ENCODE data around the gene MAPK11. TPM values are rescaled to one million over a fixed set of nuclear protein-coding genes. Genes with fewer than 3 reads are reported as not detected.

Gene MAPK11
- total RNA-seq, 4 donors from 2014 or later, result 0.65 to 8.1 (median 2.9) TPM

DNA sequence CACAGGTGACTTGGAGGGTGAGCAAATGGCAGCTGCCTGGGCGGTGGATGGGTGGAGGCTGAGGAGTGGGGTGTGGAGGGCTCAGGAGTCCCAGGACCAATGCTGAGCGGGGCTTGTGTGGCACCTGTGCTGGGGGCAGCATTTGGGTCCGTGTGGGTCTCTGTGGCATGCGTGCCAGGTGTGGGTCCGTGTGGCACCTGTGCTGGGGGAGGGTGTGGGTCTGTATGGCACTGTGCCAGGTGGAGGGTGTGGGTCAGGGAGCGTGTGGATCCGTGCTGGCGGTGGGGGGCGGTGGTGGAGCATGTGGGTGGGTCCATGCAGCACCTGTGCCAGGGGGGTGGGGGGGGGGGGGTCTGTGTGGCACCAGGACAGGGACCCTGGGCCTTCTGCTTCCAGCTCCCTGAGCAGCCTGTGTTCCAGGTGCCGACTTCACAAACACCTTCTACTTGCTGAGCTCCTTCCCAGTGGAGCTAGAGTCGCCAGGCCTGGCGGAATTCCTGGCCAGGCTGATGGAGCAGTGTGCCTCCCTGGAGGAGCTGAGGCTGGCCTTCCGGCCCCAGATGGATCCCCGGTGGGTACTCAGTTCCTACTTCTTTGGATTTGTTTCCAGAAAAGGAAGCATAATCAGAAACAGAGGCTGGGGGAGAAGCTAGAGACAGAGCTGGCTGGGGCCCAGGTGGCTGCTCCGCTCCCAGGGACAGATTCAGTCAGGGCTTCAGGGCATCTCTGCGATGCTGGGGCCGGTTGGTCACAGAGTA, 54.7 kb downstream of the MAPK11 start:
- no peak for DNase-seq (ENCODE audit: low spot score in 2 of 2)
- TF ChIP-seq, protein P1, sequence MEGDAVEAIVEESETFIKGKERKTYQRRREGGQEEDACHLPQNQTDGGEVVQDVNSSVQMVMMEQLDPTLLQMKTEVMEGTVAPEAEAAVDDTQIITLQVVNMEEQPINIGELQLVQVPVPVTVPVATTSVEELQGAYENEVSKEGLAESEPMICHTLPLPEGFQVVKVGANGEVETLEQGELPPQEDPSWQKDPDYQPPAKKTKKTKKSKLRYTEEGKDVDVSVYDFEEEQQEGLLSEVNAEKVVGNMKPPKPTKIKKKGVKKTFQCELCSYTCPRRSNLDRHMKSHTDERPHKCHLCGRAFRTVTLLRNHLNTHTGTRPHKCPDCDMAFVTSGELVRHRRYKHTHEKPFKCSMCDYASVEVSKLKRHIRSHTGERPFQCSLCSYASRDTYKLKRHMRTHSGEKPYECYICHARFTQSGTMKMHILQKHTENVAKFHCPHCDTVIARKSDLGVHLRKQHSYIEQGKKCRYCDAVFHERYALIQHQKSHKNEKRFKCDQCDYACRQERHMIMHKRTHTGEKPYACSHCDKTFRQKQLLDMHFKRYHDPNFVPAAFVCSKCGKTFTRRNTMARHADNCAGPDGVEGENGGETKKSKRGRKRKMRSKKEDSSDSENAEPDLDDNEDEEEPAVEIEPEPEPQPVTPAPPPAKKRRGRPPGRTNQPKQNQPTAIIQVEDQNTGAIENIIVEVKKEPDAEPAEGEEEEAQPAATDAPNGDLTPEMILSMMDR (IDR thresholded peaks at IDR 0.05), result no peak
- no peak for TF ChIP-seq POLR2A (IDR thresholded peaks at IDR 0.05)
- intact Hi-C loops (cut with DNase I; ENCODE audit: low total_unique reads), result no loop called here
- 55 to 60% methylated on average over 15 to 17 of the region's 17 CpGs for WGBS, 2 donors
- H3K4me3 ChIP-seq (ENCODE audit: low read depth, poor library complexity, severe bottlenecking), result no peak overlapping the region

Other genes with a start within 250 kb of the MAPK11 start
- not detected for gene TTLL8, start 212.1 kb downstream of the MAPK11 start, total RNA-seq
- gene MLC1, start 185.0 kb downstream of the MAPK11 start, total RNA-seq, result 1 to 10 TPM in 2 of 4 donors, under 1 TPM in 2; 0.15 to 2.1 (median 1.0) TPM
- 1 to 10 TPM in 2 of 4 donors, under 1 TPM in 1, not detected in 1; 0.13 to 1.7 (median 1.6) TPM for gene MOV10L1, start 180.4 kb downstream of the MAPK11 start, total RNA-seq
- gene PANX2, start 99.6 kb downstream of the MAPK11 start, total RNA-seq, result 1 to 10 TPM; 1.4 to 4.3 (median 1.8) TPM
- gene TRABD, start 84.5 kb downstream of the MAPK11 start, total RNA-seq, result 10 to 100 TPM; 31.5 to 62.7 (median 46.4) TPM
- 10 to 100 TPM; 33.3 to 52.3 (median 43.1) TPM for gene SELENOO, start 69.4 kb downstream of the MAPK11 start, total RNA-seq
- gene TUBGCP6, start 25.4 kb downstream of the MAPK11 start, total RNA-seq, result 10 to 100 TPM; 37.1 to 67.0 (median 52.5) TPM
- 10 to 100 TPM; 36.4 to 60.7 (median 45.7) TPM for gene HDAC10, start 19.1 kb downstream of the MAPK11 start, total RNA-seq
- gene MAPK12, start 8.7 kb downstream of the MAPK11 start, total RNA-seq, result 1 to 10 TPM in 3 of 4 donors, under 1 TPM in 1; 0.99 to 3.5 (median 1.8) TPM
- 100 to 1,000 TPM; 105 to 199 (median 155) TPM for gene PLXNB2, start 37.3 kb upstream of the MAPK11 start, total RNA-seq
- gene DENND6B, start 56.6 kb upstream of the MAPK11 start, total RNA-seq, result 1 to 10 TPM in 3 of 4 donors, under 1 TPM in 1; 0.97 to 8.8 (median 6.5) TPM
- gene PPP6R2, start 72.9 kb upstream of the MAPK11 start, total RNA-seq, result 10 to 100 TPM; 32.0 to 56.3 (median 50.9) TPM
- 100 to 1,000 TPM in 2 of 4 donors, 10 to 100 TPM in 2; 70.8 to 123 (median 87.2) TPM for gene SBF1, start 204.7 kb upstream of the MAPK11 start, total RNA-seq
- under 1 TPM in 3 of 4 donors, not detected in 1; 0.19 to 0.56 (median 0.52) TPM for gene ADM2, start 211.2 kb upstream of the MAPK11 start, total RNA-seq
- not detected for gene MIOX, start 216.5 kb upstream of the MAPK11 start, total RNA-seq
- 10 to 100 TPM; 34.8 to 47.2 (median 38.8) TPM for gene LMF2, start 237.3 kb upstream of the MAPK11 start, total RNA-seq
- 10 to 100 TPM; 40.7 to 54.3 (median 41.5) TPM for gene NCAPH2, start 237.8 kb upstream of the MAPK11 start, total RNA-seq

Data from lower leg skin (tissue), 4 donors.